H1 (cell line): ENCODE results near the gene SUMF1. TPM values are rescaled to one million over a fixed set of nuclear protein-coding genes. Genes with fewer than 3 reads are reported as not detected.

Experiments used
- CTCF ChIA-PET: fragments of 300-600 bp; sonication (Branson Sonifier 250); formaldehyde crosslinking; loops from one replicate; lab custom pipeline; 2021; ENCODE audit not compliant: partially characterized antibody; lab: Charles Lee
- POLR2A ChIA-PET: fragments of 300-600 bp; sonication (Branson Sonifier 250); formaldehyde crosslinking; loops from one replicate; lab custom pipeline; 2021; ENCODE audit warnings: inconsistent platforms; ENCODE audit not compliant: partially characterized antibody; lab: Charles Lee
- DNase-seq, 2 experiments: peaks; one replicate each; pipeline versions ENCODE4 v3.0.0 to v3.0.0-alpha.2; 2010 to 2022; ENCODE audit warnings: low spot score in 2 of 2, low read depth in 1 of 2, mixed read lengths in 1 of 2
- FAIRE-seq: peaks from 2 replicates; lab custom pipeline; 2011; peaks lifted over from hg19 to GRCh38; lab: Jason Lieb, UNC
- H2AFZ ChIP-seq: 2 replicates; pipeline ENCODE4 v1.8.1; 2012; ENCODE audit warnings: low read length, inconsistent platforms
- H2AK5ac ChIP-seq: 2 replicates; pipeline ENCODE4 v1.6.1; 2013; ENCODE audit warnings: low read depth, low read length
- H2BK120ac ChIP-seq: replicated peaks from 2 replicates; pipeline ENCODE3; 2013; ENCODE audit warnings: low read depth, low read length, inconsistent platforms
- H2BK12ac ChIP-seq: 2 replicates; pipeline ENCODE4 v1.6.1; 2013; ENCODE audit warnings: low read depth, low read length
- H2BK15ac ChIP-seq: 2 replicates; pipeline ENCODE4 v1.6.1; 2013; ENCODE audit warnings: low read length
- H2BK20ac ChIP-seq: 2 replicates; pipeline ENCODE4 v1.6.1; 2013; ENCODE audit warnings: low read length
- H2BK5ac ChIP-seq: 2 replicates; pipeline ENCODE4 v1.6.1; 2013; ENCODE audit warnings: low read depth, low read length
- H3K14ac ChIP-seq: 2 replicates; pipeline ENCODE4 v1.6.1; 2013; ENCODE audit warnings: inconsistent platforms; ENCODE audit not compliant: insufficient read length
- H3K18ac ChIP-seq: 2 replicates; pipeline ENCODE4 v1.6.1; 2013; ENCODE audit warnings: low read length; ENCODE audit errors: extremely low read depth
- H3K23ac ChIP-seq: 2 replicates; pipeline ENCODE4 v1.6.1; 2013; ENCODE audit warnings: inconsistent platforms; ENCODE audit not compliant: insufficient read length
- H3K23me2 ChIP-seq: 2 replicates; pipeline ENCODE4 v1.6.1; 2013; ENCODE audit warnings: low read depth, low read length
- H3K27ac ChIP-seq: 2 replicates; pipeline ENCODE4 v1.6.1; 2011; ENCODE audit warnings: low read depth, low read length, inconsistent platforms
- H3K27me3 ChIP-seq, 4 experiments: replicated peaks in 1 of 4; 1 replicate in 1 of 4; 2 replicates in 3 of 4; pipeline versions ENCODE4 v1.6.1 to v1.8.1; 2011 to 2013; ENCODE audit warnings: low read length in 3 of 4, mild to moderate bottlenecking in 3 of 4, inconsistent platforms in 2 of 4, mixed read lengths in 2 of 4, moderate library complexity in 1 of 4; ENCODE audit not compliant: control insufficient read depth in 3 of 4, insufficient read depth in 3 of 4; ENCODE audit errors: extremely low read depth in 1 of 4
- H3K36me3 ChIP-seq, 4 experiments: 2 replicates each; pipeline versions ENCODE4 v1.6.1 to v1.8.1; 2011 to 2013; ENCODE audit warnings: mild to moderate bottlenecking in 4 of 4, low read length in 3 of 4, moderate library complexity in 2 of 4, control low read depth in 1 of 4, inconsistent platforms in 1 of 4; ENCODE audit not compliant: insufficient read depth in 4 of 4, control insufficient read depth in 2 of 4
- H3K4ac ChIP-seq: replicated peaks from 2 replicates; pipeline ENCODE3; 2013; ENCODE audit warnings: low read length, low read depth, mixed read lengths, inconsistent platforms; ENCODE audit not compliant: insufficient read length
- H3K4me1 ChIP-seq, 4 experiments: replicated peaks in 1 of 4; 1 replicate in 1 of 4; 2 replicates in 3 of 4; pipeline versions ENCODE4 v1.6.1 to v1.8.1; 2011 to 2013; ENCODE audit warnings: low read length in 3 of 4, inconsistent platforms in 2 of 4, mixed read lengths in 1 of 4; ENCODE audit not compliant: insufficient read depth in 4 of 4, control insufficient read depth in 3 of 4
- H3K4me2 ChIP-seq, 2 experiments: 2 replicates each; pipeline versions ENCODE4 v1.6.1 to v1.8.1; 2011 to 2013; ENCODE audit warnings: low read depth in 2 of 2, low read length in 2 of 2, control low read depth in 1 of 2, inconsistent platforms in 1 of 2, mild to moderate bottlenecking in 1 of 2; ENCODE audit not compliant: insufficient read depth in 1 of 2
- H3K4me3 ChIP-seq, 4 experiments: fragments of 200-600, 300-600 bp in 1 of 4; sonication (generic), shearing (Covaris generic), sonication (Bioruptor Twin) in 1 of 4; 2 replicates each; pipeline versions ENCODE4 v1.5.1 to v1.8.1; 2011 to 2016; ENCODE audit warnings: low read length in 4 of 4, low read depth in 3 of 4, control low read depth in 2 of 4, inconsistent platforms in 2 of 4, mild to moderate bottlenecking in 2 of 4, mixed read lengths in 1 of 4, moderate library complexity in 1 of 4; ENCODE audit not compliant: insufficient read depth in 2 of 4; ENCODE audit errors: extremely low read depth in 1 of 4
- H3K56ac ChIP-seq: replicated peaks from 2 replicates; pipeline ENCODE3; 2013; ENCODE audit warnings: low read depth, mild to moderate bottlenecking, mixed read lengths, low read length, inconsistent platforms; ENCODE audit not compliant: insufficient read length
- H3K79me1 ChIP-seq: 2 replicates; pipeline ENCODE4 v1.6.1; 2013; ENCODE audit warnings: low read depth, low read length, control low read depth
- H3K79me2 ChIP-seq, 2 experiments: 2 replicates each; pipeline versions ENCODE4 v1.6.1 to v1.8.1; 2012 to 2013; ENCODE audit warnings: low read length in 2 of 2, mild to moderate bottlenecking in 2 of 2, inconsistent platforms in 1 of 2; ENCODE audit not compliant: insufficient read depth in 2 of 2, control insufficient read depth in 1 of 2
- H3K9ac ChIP-seq, 4 experiments: replicated peaks in 1 of 4; 1 replicate in 1 of 4; 2 replicates in 3 of 4; pipeline versions ENCODE4 v1.6.1 to v1.8.1; 2011 to 2013; ENCODE audit warnings: low read depth in 3 of 4, low read length in 3 of 4, control low read depth in 2 of 4, mild to moderate bottlenecking in 2 of 4, moderate library complexity in 2 of 4, inconsistent platforms in 1 of 4; ENCODE audit errors: extremely low read depth in 1 of 4
- H3K9me3 ChIP-seq, 2 experiments: 2 replicates each; pipeline versions ENCODE4 v1.6.1 to v1.8.1; 2012 to 2013; ENCODE audit warnings: mild to moderate bottlenecking in 2 of 2, moderate library complexity in 2 of 2, control low read depth in 1 of 2, inconsistent platforms in 1 of 2, low read depth in 1 of 2, low read length in 1 of 2, mixed read lengths in 1 of 2; ENCODE audit not compliant: insufficient read depth in 2 of 2
- H4K20me1 ChIP-seq, 2 experiments: replicated peaks in 1 of 2; 2 replicates each; pipeline versions ENCODE3 to v1.8.1; 2011 to 2013; ENCODE audit warnings: inconsistent platforms in 2 of 2, low read length in 2 of 2, mild to moderate bottlenecking in 1 of 2; ENCODE audit not compliant: insufficient read depth in 2 of 2, control insufficient read depth in 1 of 2
- H4K5ac ChIP-seq: 2 replicates; pipeline ENCODE4 v1.6.1; 2013; ENCODE audit warnings: low read length, low read depth, mixed read lengths, inconsistent platforms; ENCODE audit not compliant: insufficient read length
- H4K8ac ChIP-seq: 2 replicates; pipeline ENCODE4 v1.8.0; 2013; ENCODE audit warnings: mild to moderate bottlenecking, moderate library complexity, low read length, inconsistent platforms; ENCODE audit not compliant: insufficient read depth; ENCODE audit errors: extremely low read depth
- H4K91ac ChIP-seq: replicated peaks from 2 replicates; pipeline ENCODE3; 2013; ENCODE audit warnings: low read length, mixed read lengths, inconsistent platforms; ENCODE audit not compliant: insufficient read length
- POLR2A ChIP-seq, 2 experiments: IDR thresholded peaks; 1 replicate in 1 of 2; 2 replicates in 1 of 2; pipeline ENCODE4 v1.6.1; 2011; ENCODE audit warnings: low read depth in 2 of 2, low read length in 2 of 2, mild to moderate bottlenecking in 2 of 2; ENCODE audit errors: control extremely low read depth in 1 of 2
- RAD21 ChIP-seq, 2 experiments: IDR thresholded peaks in 1 of 2; conservative IDR thresholded peaks in 1 of 2; 2 replicates each; pipeline ENCODE4 v1.6.1; 2011; ENCODE audit warnings: low read depth in 2 of 2, low read length in 2 of 2, improper control_type of control experiment in 1 of 2, inconsistent platforms in 1 of 2, mild to moderate bottlenecking in 1 of 2, moderate library complexity in 1 of 2
- RFX5 ChIP-seq: IDR thresholded peaks from 2 replicates; pipeline ENCODE4 v1.6.1; 2011; ENCODE audit warnings: low read depth, low read length, improper control_type of control experiment, borderline replicate concordance
- SP2 ChIP-seq: IDR thresholded peaks from 2 replicates; pipeline ENCODE4 v1.6.1; 2012; ENCODE audit warnings: mild to moderate bottlenecking, low read length, inconsistent platforms
- whole genome bisulfite sequencing, 2 experiments: shearing (Covaris generic) in 1 of 2; methylation state at CpG; one replicate each; pipeline versions ENCODE4 v1.1.6 to v1.1.7; 2013 to 2015; ENCODE audit warnings: low lambda C conversion rate in 2 of 2, mixed read lengths in 2 of 2, inconsistent platforms in 1 of 2, low coverage in 1 of 2, missing lambda C conversion rate in 1 of 2; ENCODE audit not compliant: insufficient replicate concordance in 2 of 2, insufficient coverage in 1 of 2, insufficient read length in 1 of 2; ENCODE audit errors: extremely low coverage in 1 of 2, missing lambda C conversion rate in 1 of 2; 5-methylcytosine and 5-hydroxymethylcytosine counted together
- polyA plus RNA-seq, 7 experiments: library from polyadenylated mRNA; depleted of rRNA in 3 of 7; stranded (reverse) in 5 of 7; unstranded in 2 of 7; fragments of >200 nt in 5 of 7; fragments of 200-250 nt in 2 of 7; gene quantifications; 1 replicate in 5 of 7; 2 replicates in 1 of 7; 4 replicates in 1 of 7; pipeline versions ENCODE4 v1.2.1 to v1.2.3, GENCODE V29; 2011 to 2013; ENCODE audit warnings: missing spikeins in 2 of 7, mixed read lengths in 2 of 7
- total RNA-seq: library from RNA; stranded (reverse); fragmentation: NEBNext Ultra II Directional; extraction: Animal tissue kit (Norgen Biotek cat#: 25700); gene quantifications from 2 replicates; pipeline ENCODE4 v1.2.1, GENCODE V29; 2021

The SUMF1 gene
- total and polyA plus RNA-seq, 2 of the 8 experiments (the other 6 are each of a cell fraction or from before 2014, with no cell fraction given), result 12.5 to 15.0 TPM

- no peaks in the 10 kb centered on the region; the same call in 1 of the 2 replicates for H3K23me2 ChIP-seq
- no peaks in the 10 kb centered on the region for H4K20me1 ChIP-seq
- no peak overlapping the region for H2AFZ ChIP-seq
- H2AK5ac ChIP-seq, result no peak overlapping the region
- no peak overlapping the region for H3K18ac ChIP-seq
- H4K8ac ChIP-seq, result no peak overlapping the region
- no peaks in the 10 kb centered on the region for H3K36me3 ChIP-seq
- no peaks in the 10 kb centered on the region for H3K79me1 ChIP-seq
- no peak for DNase-seq
- H2BK120ac ChIP-seq, result no peak overlapping the region
- H3K23ac ChIP-seq, result no peak overlapping the region
- 90% methylated on average over 1 of the region's 1 CpG; no CpG with 5 or more reads in 1 of the 2 experiments for WGBS, 2 experiments
- H3K4me2 ChIP-seq, result no peak overlapping the region
- H3K79me2 ChIP-seq, result peaks cover 0 to 3% of the 10 kb centered on the region in 2 experiments; a peak in 1 of 4 replicates
- no peak overlapping the region for H2BK12ac ChIP-seq
- ChIA-PET CTCF (no interaction called here), POLR2A (no interaction called here)
- H2BK5ac ChIP-seq, result no peak overlapping the region
- H4K91ac ChIP-seq, result no peak overlapping the region
- FAIRE-seq, result no peak
- no peak overlapping the region for H3K56ac ChIP-seq
- H3K27ac ChIP-seq, result no peak overlapping the region
- H3K4me3 ChIP-seq, result no peak overlapping the region
- no peaks in the 10 kb centered on the region for H3K9me3 ChIP-seq
- H3K9ac ChIP-seq, result no peak overlapping the region
- H3K14ac ChIP-seq, result no peak overlapping the region
- H3K4me1 ChIP-seq, result no peaks in the 10 kb centered on the region; a peak in 1 of 7 replicates
- no peak overlapping the region for H4K5ac ChIP-seq
- no peak overlapping the region for H2BK20ac ChIP-seq
- no peak overlapping the region for H3K4ac ChIP-seq
- H2BK15ac ChIP-seq, result no peak overlapping the region
- TF ChIP-seq POLR2A (IDR thresholded peaks at IDR 0.05; ENCODE audit: control extremely low read depth in 1 of 2, low read depth in 2 of 2, low read length in 2 of 2), result no peak
- TF ChIP-seq RFX5, result no peak
- TF ChIP-seq RAD21 (IDR thresholded peaks at IDR 0.05 in 1 of 2, conservative IDR thresholded peaks at IDR 0.05 in 1 of 2; ENCODE audit: low read depth in 2 of 2, low read length in 2 of 2), result no peak
- no peak for TF ChIP-seq SP2
- TF ChIP-seq, all 59 proteins: peak for 0
- no peaks in the 10 kb centered on the region for H3K27me3 ChIP-seq
These were observed 2.5 kb downstream of the SUMF1 start for GRCh38 chr3:4464576-4464975.
